Activated naive CD4-positive, alpha-beta T cell treated with anti-CD3 and anti-CD28 coated beads, Interleukin-2, amount 50 U/mL, for 16 hours (primary cell): ENCODE results near the gene APOBEC3A.
"Not testable (repeated sequence)": the region's sequence is repeated elsewhere in the genome, so short reads cannot be mapped to it uniquely, and the experiment has no call there.

Experiments
- DNase-seq: peaks from one replicate; pipeline ENCODE4 v3.0.0-alpha.2; 2020

Gene APOBEC3A

GRCh38 chr22:38943882-38944281 lies 13.5 kb upstream of the APOBEC3A start:
- no peak for DNase-seq

- no peak for DNase-seq
These were observed 12.8 kb upstream of the APOBEC3A start for GRCh38 chr22:38944653-38945052.

DNA sequence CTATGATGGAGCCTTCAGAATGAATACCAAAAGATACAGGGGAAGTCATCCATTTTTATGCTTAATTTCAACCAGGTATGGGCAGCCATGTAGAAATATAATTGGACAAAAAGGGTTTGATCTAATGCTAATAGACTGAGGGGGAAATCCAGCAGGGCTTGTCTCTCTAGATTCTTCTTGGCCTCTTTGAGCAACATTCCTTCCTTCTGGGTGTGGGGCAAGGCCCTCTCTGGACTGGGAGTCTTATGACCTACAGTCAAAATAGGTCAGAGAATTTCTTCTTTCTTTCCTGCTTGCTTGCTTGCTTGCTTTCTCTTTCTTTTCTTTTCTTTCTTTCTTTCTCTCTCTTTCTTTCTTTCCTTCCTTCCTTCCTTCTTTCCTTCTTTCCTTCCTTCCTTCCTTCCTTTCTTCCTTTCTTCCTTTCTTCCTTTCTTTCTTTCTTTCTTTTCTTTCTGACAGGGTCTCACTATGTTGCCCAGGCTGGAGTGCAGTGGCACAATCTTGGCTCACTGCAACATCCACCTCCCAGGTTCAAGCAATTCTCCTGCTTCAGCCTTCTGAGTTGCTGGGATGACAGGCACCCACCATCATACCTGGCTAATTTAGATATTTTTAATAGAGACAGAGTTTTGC lies 11.6 kb upstream of the APOBEC3A start:
- DNase-seq = not testable (repeated sequence)

GRCh38 chr22:38946771-38947170 lies 10.6 kb upstream of the APOBEC3A start:
- no peak for DNase-seq

DNA sequence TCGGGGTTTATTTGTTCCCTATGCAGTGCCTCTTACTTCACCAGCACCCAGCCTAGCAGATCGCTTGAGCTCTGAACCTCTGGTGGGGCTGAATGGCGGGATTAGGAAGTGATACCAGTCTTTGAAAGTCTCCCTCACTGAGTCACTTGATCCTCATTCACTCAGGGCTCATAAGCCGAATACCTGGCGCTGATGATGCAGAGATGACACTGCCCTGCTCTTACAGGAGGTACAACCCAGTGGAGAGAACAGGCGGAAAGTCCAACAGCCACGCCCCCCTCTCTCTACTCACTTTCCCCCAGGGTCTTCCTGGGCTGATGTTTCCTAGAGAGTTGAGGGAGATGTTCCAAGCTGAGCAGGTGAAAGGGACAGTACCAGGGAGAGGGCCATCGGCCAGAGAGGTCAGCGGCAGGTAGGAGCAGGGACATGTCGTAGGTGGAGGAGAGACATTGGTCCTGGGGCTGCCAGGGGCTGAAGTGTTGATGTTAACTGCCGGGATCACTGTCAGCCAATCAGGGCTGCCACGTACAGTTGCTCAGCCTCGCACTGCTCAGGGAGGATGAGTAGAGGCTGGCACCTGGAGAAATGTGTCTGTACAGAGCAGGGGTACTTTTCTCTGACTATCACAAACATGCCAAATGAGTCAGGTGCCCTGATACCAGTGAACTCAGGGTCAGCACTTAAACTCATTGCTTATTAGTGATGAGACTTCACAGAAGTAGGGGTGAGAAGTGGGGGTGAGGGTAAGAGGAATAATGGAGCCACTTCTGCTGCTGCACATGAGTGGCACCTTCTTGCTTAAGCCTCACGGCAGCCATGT lies 9.9 kb upstream of the APOBEC3A start:
- no peak for DNase-seq

DNA sequence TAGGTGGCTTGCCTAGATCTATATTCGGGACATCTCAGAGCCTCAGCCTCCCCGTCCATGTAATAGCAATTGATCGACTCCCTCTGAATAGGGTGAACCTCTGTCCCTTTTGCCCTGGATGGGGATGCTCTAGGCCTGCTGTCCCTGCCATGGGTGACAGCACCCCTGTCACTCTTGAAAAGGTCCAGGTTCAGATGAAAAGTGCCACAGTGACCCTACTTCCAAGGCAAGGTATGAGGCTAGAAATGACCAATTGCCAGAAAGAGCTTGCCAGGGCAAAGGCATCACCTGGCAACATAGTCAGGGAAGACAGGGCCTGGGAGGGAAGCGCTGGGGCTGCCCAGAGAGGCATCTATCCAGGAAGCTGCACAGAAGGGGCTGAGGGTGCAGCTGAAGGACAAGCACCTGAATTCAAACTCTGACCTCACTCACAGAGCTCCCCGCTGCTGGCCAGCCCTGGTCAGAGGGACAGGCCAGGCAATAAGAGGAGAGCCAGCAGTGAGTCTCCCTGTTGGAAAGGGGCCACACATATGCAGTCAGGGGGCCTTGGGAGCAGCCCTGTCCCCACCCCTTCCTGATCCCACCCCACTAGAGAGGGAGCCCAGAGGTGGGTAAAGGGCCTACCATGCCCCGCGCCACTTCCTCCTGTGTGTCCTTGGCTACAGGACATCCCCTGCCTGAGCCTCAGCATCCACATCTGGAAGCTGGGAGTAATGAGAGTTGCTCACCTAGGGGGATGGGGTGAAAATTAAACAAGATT lies 9.0 kb upstream of the APOBEC3A start:
- no peak for DNase-seq

DNA sequence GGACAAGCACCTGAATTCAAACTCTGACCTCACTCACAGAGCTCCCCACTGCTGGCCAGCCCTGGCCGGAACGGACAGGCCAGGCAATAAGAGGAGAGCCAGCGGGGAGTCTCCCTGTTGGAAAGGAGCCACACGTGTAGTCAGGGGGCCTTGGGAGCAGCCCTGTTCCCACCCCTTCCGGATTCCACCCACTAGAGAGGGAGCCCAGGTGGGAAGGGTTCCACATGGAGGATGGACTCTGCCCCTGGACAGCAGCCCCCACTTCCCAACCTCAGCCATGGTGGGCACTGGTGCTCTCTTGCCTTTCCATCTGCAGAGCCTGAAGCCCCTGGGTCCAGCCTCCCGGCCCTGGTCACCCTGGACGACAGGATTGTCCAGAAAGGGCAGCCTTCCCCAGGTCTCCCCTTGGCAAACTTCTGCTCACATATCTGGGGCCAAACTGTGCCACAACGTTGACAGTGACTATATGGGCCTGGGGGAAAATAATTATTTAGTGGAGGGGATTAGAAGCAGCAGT lies 7.5 kb upstream of the APOBEC3A start:
- no peak for DNase-seq

GRCh38 chr22:38950527-38951295 lies 6.7 kb upstream of the APOBEC3A start:
- DNase-seq = no peak

DNA sequence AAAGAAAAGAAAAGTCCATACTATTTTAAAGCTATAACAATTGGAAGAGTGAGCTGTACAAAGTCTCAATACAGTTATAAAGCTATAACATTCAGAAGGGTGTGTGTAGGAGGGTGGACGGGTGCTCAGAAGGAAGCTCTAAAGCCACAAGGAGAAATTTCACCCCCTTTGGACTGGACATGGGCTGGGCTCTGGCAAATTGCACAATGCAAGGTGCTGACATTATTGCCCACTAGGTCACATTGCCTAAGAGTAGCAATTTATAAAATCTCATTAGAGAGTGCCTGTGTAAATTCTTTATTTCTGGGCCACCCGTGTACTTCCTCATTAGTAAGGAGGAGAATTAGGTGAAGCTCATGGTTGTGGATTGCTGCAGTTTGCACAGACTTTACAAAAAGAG lies 5.7 kb upstream of the APOBEC3A start:
- no peak for DNase-seq

GRCh38 chr22:38952281-38952993 lies 5.0 kb upstream of the APOBEC3A start:
- no peak for DNase-seq

- no peak for DNase-seq
These were observed 4.3 kb upstream of the APOBEC3A start for GRCh38 chr22:38953091-38953490.

GRCh38 chr22:38953577-38954413 lies 3.6 kb upstream of the APOBEC3A start:
- peak; percentile 62 for DNase-seq

DNA sequence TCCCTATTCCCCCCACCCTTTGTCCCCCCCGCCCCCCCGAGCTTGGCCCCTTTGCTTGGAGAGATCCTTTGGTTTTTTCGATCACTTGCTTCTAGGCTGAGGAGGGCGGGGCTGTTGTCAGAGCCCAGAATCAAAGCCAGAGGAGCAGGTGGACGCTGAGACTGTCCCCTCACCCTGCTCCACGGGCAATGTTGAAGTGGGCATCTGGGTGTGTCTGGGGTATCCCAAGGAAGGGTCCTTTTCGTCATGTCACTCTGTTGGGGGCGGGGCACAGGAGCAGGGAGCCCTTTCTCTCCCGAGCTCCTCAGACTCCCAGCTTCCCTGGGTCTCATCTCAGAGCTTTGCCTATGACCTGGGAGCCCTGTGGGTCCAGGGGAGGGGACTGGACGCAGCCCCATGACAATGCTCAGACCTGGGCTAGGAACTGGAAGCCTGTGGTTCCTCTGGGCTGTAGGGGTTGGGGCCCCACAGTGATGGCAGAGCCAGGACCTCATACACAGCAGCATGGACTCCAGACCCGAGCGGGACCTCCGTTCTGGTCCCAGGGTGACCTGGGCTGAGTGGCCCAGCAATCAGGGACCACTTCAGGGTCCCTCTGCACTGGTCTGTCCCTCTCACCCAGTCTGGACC lies 2.9 kb upstream of the APOBEC3A start:
- no peak for DNase-seq

- no peak for DNase-seq
These were observed 2.0 kb upstream of the APOBEC3A start for GRCh38 chr22:38955250-38955905.

DNA sequence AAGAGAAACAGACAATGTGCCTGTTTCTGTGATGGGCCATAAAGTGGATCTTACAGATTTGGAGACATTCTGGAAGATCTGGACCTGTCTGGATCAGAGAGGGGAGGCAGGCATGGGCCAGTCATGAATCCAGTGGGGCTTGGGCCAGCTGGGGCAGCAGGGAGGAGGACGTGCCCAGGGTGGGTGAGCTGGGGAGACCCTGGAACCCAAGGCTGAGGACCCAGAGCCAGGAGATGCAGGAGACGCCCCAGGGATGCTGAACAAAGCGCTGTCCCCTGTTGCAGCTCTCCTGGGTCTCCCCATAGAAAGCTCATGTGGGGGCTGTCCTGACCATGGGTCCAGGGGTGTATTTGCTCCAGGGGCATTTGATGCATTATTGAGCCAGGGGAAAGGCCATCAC lies 1.5 kb upstream of the APOBEC3A start:
- no peak for DNase-seq

- no peak for DNase-seq
These were observed 858 bp upstream of the APOBEC3A start for GRCh38 chr22:38956551-38956950.

GRCh38 chr22:38957808-38958650 lies 620 bp downstream of the APOBEC3A start:
- no peak for DNase-seq

DNA sequence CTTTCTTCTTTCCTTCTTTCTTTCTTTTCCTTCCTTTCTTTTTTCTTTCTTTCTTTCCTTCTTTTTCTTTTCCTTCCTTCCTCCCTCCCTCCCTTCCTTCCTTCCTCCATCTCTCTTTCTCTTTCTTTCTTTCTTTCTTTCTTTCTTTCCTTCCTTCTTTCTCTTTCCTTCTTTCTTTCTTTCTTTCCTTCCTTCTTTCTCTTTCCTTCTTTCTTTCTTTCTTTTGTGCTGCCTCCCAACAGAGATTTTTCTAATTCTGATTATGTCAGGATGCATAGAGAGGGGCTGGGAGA lies 1.2 kb downstream of the APOBEC3A start:
- not testable (repeated sequence) for DNase-seq

- no peak for DNase-seq
These were observed 2.2 kb downstream of the APOBEC3A start for GRCh38 chr22:38959590-38959989.
